ENCODE measurements around the gene PDE11A.

Gene PDE11A

DNA sequence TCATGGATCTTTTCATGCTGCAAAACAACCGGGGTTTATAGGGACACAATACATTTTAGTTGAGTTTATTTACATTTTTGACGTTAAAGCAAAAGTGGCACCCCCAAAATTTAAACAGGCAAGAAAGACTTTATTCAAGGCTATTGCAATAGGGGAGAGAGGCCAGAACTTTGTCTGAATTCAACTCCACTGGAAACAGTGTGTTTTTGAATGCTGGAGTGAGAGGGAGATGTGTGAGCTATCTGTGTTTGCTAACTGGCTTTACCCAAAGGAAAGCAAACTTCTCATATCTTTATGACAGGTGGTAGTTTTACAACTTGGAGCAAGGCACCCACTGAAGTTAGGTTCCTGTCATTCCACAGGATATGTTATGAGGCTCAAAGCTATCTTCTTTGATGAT, 472.6 kb downstream of the PDE11A start:
- H3K27ac ChIP-seq, result no peak overlapping the region
- TF ChIP-seq, protein P1, sequence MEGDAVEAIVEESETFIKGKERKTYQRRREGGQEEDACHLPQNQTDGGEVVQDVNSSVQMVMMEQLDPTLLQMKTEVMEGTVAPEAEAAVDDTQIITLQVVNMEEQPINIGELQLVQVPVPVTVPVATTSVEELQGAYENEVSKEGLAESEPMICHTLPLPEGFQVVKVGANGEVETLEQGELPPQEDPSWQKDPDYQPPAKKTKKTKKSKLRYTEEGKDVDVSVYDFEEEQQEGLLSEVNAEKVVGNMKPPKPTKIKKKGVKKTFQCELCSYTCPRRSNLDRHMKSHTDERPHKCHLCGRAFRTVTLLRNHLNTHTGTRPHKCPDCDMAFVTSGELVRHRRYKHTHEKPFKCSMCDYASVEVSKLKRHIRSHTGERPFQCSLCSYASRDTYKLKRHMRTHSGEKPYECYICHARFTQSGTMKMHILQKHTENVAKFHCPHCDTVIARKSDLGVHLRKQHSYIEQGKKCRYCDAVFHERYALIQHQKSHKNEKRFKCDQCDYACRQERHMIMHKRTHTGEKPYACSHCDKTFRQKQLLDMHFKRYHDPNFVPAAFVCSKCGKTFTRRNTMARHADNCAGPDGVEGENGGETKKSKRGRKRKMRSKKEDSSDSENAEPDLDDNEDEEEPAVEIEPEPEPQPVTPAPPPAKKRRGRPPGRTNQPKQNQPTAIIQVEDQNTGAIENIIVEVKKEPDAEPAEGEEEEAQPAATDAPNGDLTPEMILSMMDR (IDR thresholded peaks at IDR 0.05), result no peak
- no peak for TF ChIP-seq ZFX (IDR thresholded peaks at IDR 0.05; ENCODE audit: borderline replicate concordance)

- TF ChIP-seq, protein P1 (IDR thresholded peaks at IDR 0.05), result no peak
- no peak for TF ChIP-seq ZFX (IDR thresholded peaks at IDR 0.05; ENCODE audit: borderline replicate concordance)
- no peak overlapping the region for H3K27ac ChIP-seq
Measured at GRCh38 chr2:177599139-177599688, 473.4 kb downstream of the PDE11A start.

DNA sequence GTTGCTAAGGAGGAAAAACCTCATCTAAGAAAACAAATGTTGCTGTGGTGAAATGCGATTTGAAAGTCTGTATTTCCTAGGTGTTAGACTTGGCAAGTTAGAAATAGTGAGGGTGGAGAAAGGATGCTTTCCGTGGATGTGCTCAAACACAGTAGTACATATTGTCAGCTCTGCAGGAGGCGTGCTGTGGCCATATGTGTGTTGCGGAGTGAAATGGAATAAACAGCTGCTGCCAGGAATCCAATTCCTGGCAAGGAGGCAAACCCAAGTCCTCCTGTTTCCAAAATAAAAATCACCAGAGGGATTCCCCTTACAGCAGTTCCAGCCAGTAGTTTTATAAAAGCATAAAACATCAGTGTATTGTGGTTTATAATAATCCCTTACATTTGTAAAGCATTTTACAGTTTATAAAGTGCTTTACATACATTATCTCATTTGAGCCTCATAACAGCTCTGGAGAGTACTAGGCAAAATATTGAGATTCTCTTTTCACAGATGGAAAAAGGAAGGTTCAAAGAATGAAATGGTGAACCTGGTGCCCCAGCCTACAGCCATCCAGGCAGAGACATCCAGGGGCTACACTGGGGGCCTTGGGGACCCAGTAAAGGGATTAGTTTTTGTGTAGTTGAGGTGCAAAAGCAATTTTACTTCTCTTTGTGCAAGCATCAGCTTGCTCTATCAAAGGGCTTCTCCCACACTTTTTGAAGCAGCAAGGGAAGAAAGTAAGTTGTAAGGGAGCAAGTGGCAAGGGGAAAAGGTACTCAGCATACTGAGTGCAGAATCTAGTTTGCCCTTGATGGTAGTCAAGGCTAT, 474.0 kb downstream of the PDE11A start:
- no peak overlapping the region for H3K27ac ChIP-seq
- no peak for TF ChIP-seq ZFX (IDR thresholded peaks at IDR 0.05; ENCODE audit: borderline replicate concordance)
- TF ChIP-seq, protein P1 (IDR thresholded peaks at IDR 0.05), result no peak

DNA sequence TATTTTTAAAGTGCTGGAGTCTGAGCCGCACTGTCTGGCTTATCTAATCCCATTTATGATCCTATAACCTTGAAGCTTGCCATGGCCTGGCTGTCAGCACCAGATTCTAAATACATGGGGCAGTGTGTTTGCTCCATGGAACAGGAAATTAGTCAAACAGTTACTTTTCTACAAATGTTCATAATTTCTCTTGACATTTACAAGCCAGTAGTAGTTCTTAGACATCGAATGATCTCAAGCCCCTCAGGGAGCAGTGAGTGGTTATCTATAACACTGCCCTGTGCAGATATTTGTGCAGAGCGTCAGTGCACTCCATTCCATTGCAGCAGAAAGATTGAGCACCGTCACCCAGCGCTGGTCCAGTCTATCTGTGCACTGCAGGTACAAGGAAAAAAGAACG, 474.8 kb downstream of the PDE11A start:
- H3K27ac ChIP-seq, result no peak overlapping the region
- no peak for TF ChIP-seq ZFX (IDR thresholded peaks at IDR 0.05; ENCODE audit: borderline replicate concordance)
- TF ChIP-seq, protein P1 (IDR thresholded peaks at IDR 0.05), result no peak

GRCh38 chr2:177596866-177597265, 475.7 kb downstream of the PDE11A start:
- TF ChIP-seq, protein P1 (IDR thresholded peaks at IDR 0.05), result no peak
- TF ChIP-seq ZFX (IDR thresholded peaks at IDR 0.05; ENCODE audit: borderline replicate concordance), result no peak
- no peak overlapping the region for H3K27ac ChIP-seq

GRCh38 chr2:177595126-177595845, 477.3 kb downstream of the PDE11A start:
- H3K27ac ChIP-seq, result no peak overlapping the region
- TF ChIP-seq, protein P1 (IDR thresholded peaks at IDR 0.05), result no peak
- TF ChIP-seq ZFX (IDR thresholded peaks at IDR 0.05; ENCODE audit: borderline replicate concordance), result no peak

- no peak overlapping the region for H3K27ac ChIP-seq
- TF ChIP-seq, protein P1 (IDR thresholded peaks at IDR 0.05), result no peak
- no peak for TF ChIP-seq ZFX (IDR thresholded peaks at IDR 0.05; ENCODE audit: borderline replicate concordance)
Measured at GRCh38 chr2:177593402-177593801, 479.2 kb downstream of the PDE11A start.
